Heart left ventricle (tissue), 16 donors: ENCODE measurements around the gene RAB40C. TPM values are rescaled to one million over a fixed set of nuclear protein-coding genes. Genes with fewer than 3 reads are reported as not detected.

Source experiments
- ATAC-seq, 4 donors: fragments of 200-7000 bp; cut with Tn5 transposase; one replicate each; pipeline ENCODE4 v1.9.1; 2020 to 2022; ENCODE audit warnings: moderate library complexity in 4 of 4, mild to moderate bottlenecking in 3 of 4, moderate number of reproducible peaks in 1 of 4
- DNase-seq, 5 donors: peaks; one replicate each; pipeline ENCODE4 v3.0.0-alpha.2; 2020
- H3K27ac ChIP-seq, 12 donors: fragments of 200-600 bp; sonication (generic) in 4 of 12; one replicate each; pipeline versions ENCODE4 v1.5.0 to v1.8.0; 2016 to 2022; ENCODE audit warnings: mild to moderate bottlenecking in 2 of 12
- H3K27me3 ChIP-seq, 9 donors: fragments of 200-600 bp; sonication (generic) in 2 of 9; one replicate each; pipeline versions ENCODE4 v1.5.1 to v1.8.0; 2016 to 2022; ENCODE audit warnings: mild to moderate bottlenecking in 3 of 9
- H3K36me3 ChIP-seq, 9 donors: fragments of 200-600 bp; sonication (generic) in 2 of 9; one replicate each; pipeline versions ENCODE4 v1.5.0 to v1.8.0; 2018 to 2022; ENCODE audit warnings: mild to moderate bottlenecking in 2 of 9
- H3K4me1 ChIP-seq, 12 donors: fragments of 200-600 bp; sonication (generic) in 4 of 12; one replicate each; pipeline versions ENCODE4 v1.5.0 to v1.8.0; 2016 to 2022; ENCODE audit warnings: mild to moderate bottlenecking in 3 of 12
- H3K4me3 ChIP-seq, 12 donors: fragments of 200-600 bp; sonication (generic) in 4 of 12; one replicate each; pipeline versions ENCODE4 v1.5.0 to v1.8.0; 2017 to 2022; ENCODE audit warnings: mild to moderate bottlenecking in 9 of 12, moderate library complexity in 4 of 12
- H3K9me3 ChIP-seq, 12 donors: fragments of 200-600 bp; sonication (generic) in 4 of 12; one replicate each; pipeline versions ENCODE4 v1.5.0 to v1.8.0; 2016 to 2022; ENCODE audit warnings: mild to moderate bottlenecking in 1 of 12
- CTCF ChIP-seq, 12 donors: fragments of 200-600 bp; sonication (generic) in 4 of 12; IDR thresholded peaks; one replicate each; pipeline versions ENCODE4 v1.5.0 to v1.8.0; 2018 to 2022; ENCODE audit warnings: antibody characterized with exemption in 12 of 12, mild to moderate bottlenecking in 5 of 12
- POLR2A ChIP-seq, 2 donors: fragments of 450-650 bp; IDR thresholded peaks; one replicate each; pipeline ENCODE4 v1.6.1; 2017; ENCODE audit warnings: antibody characterized with exemption in 2 of 2, mild to moderate bottlenecking in 2 of 2, moderate library complexity in 2 of 2
- WGBS, 4 donors: extraction: QIAGEN DNeasy Blood & Tissue Kit in 2 of 4; methylation state at CpG; one replicate each; pipeline versions ENCODE4 v1.1.5 to v1.1.7; 2013 to 2018; 5-methylcytosine and 5-hydroxymethylcytosine counted together
- intact Hi-C, 10 donors: fragments of 100-400 bp; cut with DNase I; formaldehyde crosslinking; loops; one replicate each; pipeline versions ENCODE4 v1.11.1 to v1.14.2; 2022
- polyA plus RNA-seq, 2 donors: library from polyadenylated mRNA; stranded (reverse); fragments of 200-250 nt; gene quantifications; one replicate each; pipeline ENCODE4 v1.2.3, GENCODE V29; 2013
- total RNA-seq, 9 donors: library from RNA; depleted of rRNA in 2 of 9; stranded (reverse); fragments of >200 nt in 2 of 9; fragmentation: NEBNext Ultra II Directional in 3 of 9; extraction: Animal tissue kit (Norgen Biotek cat#: 25700) in 3 of 9; gene quantifications; one replicate each; pipeline versions ENCODE4 v1.1.0 to v1.2.4, GENCODE V29; 2016 to 2023
- donor health status: ischemic (EF 13 %, LVEDD 7.1; RV severe dilation, severe dysfunction).
- donor health status: healthy with polysubstance abuse.
- donor health status: DM: no; HTN: yes; CAD: no.
- donor health status: DM: no; HTN: no; CAD: no.
- donor health status: ischemic (EF 25% LVEDD 6.9; RV normal size, moderate dysfunction).
- donor health status: ischemic (EF 25% LVEDD 5.7; RV mildly dilated, moderate dysfunction).
- donor health status: healthy.
- donor health status: DM: yes; HTN: yes; CAD: no.
- donor health status: ischemic (EF 35%, LVEDD 5.7; RV mildly dilated, moderate dysfunction).
- donor health status: nonischemic (EF 11% LVEDD 7.7; RV severe dilation, severe dysfunction).
- donor health status: DM: yes; HTN: yes; CAD: no.
- donor health status: PGD.
- donor health status: ischemic (EF 29% LVEDD 5.4; RV normal size, mild dysfunction).
- donor health status: nonischemic (EF 23%, LVEDD 6.1; RV moderate dilation, normal function).

RAB40C gene
- total and polyA plus RNA-seq, 11 donors = 10.2 to 22.0 (median 12.8) TPM

GRCh38 chr16:624526-625070, 34.7 kb downstream of the RAB40C start:
- WGBS, 4 donors = 77 to 87% (median 85%) methylated on average over 9 to 10 of the region's 10 CpGs
- no peak overlapping the region for H3K27ac ChIP-seq
- no peaks in the 10 kb centered on the region for H3K27me3 ChIP-seq
- H3K4me3 ChIP-seq = no peak overlapping the region
- intact Hi-C loops = loop anchor here in 3 of 10 donors (5.0 kb wide), 2 partner anchors 32 to 47 kb away; partner anchors contain the start of gene RAB40C (in 2 of the 3)
- peaks cover 0 to 8% (median 3%) of the 10 kb centered on the region in 12 donors for H3K4me1 ChIP-seq
- DNase-seq (no peak), ATAC-seq (no peak)
- no peaks in the 10 kb centered on the region for H3K9me3 ChIP-seq
- no peak for TF ChIP-seq POLR2A (IDR thresholded peaks at IDR 0.05)
- no peak for TF ChIP-seq CTCF (IDR thresholded peaks at IDR 0.05)
- H3K36me3 ChIP-seq = peaks cover 0 to 39% (median 10%) of the 10 kb centered on the region in 9 donors

- H3K27ac ChIP-seq = no peak overlapping the region
- no peak overlapping the region for H3K4me3 ChIP-seq
- H3K36me3 ChIP-seq = peaks cover 0 to 39% (median 10%) of the 10 kb centered on the region in 9 donors
- ATAC-seq (no peak), DNase-seq (no peak)
- WGBS, 4 donors = 94 to 96% (median 95%) methylated on average over 7 to 37 of the region's 37 CpGs
- TF ChIP-seq POLR2A (IDR thresholded peaks at IDR 0.05) (no peak), CTCF (IDR thresholded peaks at IDR 0.05) (no peak)
- H3K27me3 ChIP-seq = no peaks in the 10 kb centered on the region
- no peaks in the 10 kb centered on the region for H3K9me3 ChIP-seq
- intact Hi-C loops = loop anchor here in 3 of 10 donors (5.0 kb wide), 2 partner anchors 33 to 48 kb away; partner anchors contain the start of gene RAB40C (in 2 of the 3)
- H3K4me1 ChIP-seq = peaks cover 0 to 14% (median 10%) of the 10 kb centered on the region in 12 donors
Observed at GRCh38 chr16:625117-625976, 35.5 kb downstream of the RAB40C start.

GRCh38 chr16:625977-626765, 36.3 kb downstream of the RAB40C start:
- H3K27ac ChIP-seq = peak overlapping the region in 1 of 12 donors; percentile 57
- TF ChIP-seq CTCF (IDR thresholded peaks at IDR 0.05) (no peak), POLR2A (IDR thresholded peaks at IDR 0.05) (no peak)
- no peak for ATAC-seq
- peak in 1 of 5 donors; percentile 23 for DNase-seq
- H3K9me3 ChIP-seq = no peaks in the 10 kb centered on the region
- intact Hi-C loops = loop anchor here in 3 of 10 donors (5.0 kb wide), 2 partner anchors 34 to 49 kb away; partner anchors contain the start of gene RAB40C (in 2 of the 3)
- H3K4me3 ChIP-seq = no peak overlapping the region
- H3K27me3 ChIP-seq = no peaks in the 10 kb centered on the region
- peaks cover 0 to 39% (median 10%) of the 10 kb centered on the region in 9 donors for H3K36me3 ChIP-seq
- peaks cover 0 to 23% (median 19%) of the 10 kb centered on the region in 12 donors for H3K4me1 ChIP-seq
- 93 to 97% (median 95%) methylated on average over 27 to 35 of the region's 35 CpGs for WGBS, 4 donors
